Measurements from ENCODE around the gene TTC7B. TPM values are rescaled to one million over a fixed set of nuclear protein-coding genes. Genes with fewer than 3 reads are reported as not detected.

Gene TTC7B
- total RNA-seq, 3 donors from 2014 or later: 5.0 to 6.0 (median 5.1) TPM

DNA sequence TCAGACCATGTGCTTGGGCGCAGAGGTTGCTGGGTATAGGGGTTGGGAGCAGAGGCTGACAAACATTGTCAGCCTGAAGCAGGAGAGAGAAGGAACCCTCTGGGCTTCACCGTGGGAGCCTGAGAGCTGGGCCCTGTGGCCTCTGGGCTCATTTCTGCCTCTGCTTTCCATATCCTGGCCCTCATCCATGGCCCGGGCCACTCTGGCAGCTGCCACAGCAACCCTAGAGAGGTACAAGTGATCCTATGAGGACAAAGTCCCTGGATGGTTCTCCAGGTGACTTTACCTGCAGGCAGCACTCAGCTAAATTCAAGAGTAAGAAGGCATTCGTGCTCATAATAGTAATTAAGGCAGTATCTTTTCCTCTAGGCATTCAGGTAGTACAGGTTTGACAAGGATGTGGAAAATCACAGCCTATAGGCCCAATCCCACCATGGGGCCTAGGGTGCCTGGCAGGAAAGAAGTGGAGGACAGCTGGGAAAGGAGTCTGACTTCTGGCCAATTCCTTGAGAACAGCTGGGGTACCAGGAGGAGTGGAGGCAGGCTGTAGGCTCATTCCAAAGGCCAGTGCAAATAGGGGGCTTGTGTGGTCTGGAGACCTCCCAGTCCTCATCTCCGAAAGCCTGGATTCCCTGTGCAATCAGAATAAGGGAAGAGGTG, 3.6 kb upstream of the TTC7B start:
- ATAC-seq (no peak), DNase-seq (no peak)
- no peak overlapping the region for H3K4me3 Mint-ChIP-seq
- H3K4me1 Mint-ChIP-seq (ENCODE audit: low read depth): peaks cover 16% of the 10 kb centered on the region
- peaks cover 8% of the 10 kb centered on the region for H3K9me3 Mint-ChIP-seq
- H3K27me3 Mint-ChIP-seq (ENCODE audit: low read depth): peaks cover 7% of the 10 kb centered on the region
- H3K36me3 Mint-ChIP-seq (ENCODE audit: insufficient read depth): no peaks in the 10 kb centered on the region

DNA sequence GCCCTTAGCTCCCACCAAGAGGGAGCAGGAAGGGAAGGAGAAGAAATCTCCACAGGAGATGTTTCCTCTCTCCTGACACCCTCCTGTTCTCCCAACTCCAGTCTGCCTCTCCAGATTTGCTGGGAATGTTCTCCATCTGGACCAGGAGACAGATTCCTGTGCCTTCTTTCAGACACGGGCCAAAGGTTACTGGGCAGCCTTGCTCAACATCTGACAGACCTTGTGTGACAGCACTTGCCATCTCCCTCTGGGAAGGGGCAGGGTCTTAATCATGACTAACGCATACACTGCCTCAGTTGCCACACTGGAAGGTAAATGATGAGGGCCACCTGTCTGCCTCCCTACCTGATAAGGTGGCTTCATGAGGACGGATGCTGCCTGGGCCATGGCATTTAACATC, 2.5 kb upstream of the TTC7B start:
- Mint-ChIP-seq H3K9me3 (peaks cover 2% of the 10 kb centered on the region), H3K4me3 (no peak overlapping the region), H3K36me3 (ENCODE audit: insufficient read depth) (no peaks in the 10 kb centered on the region), H3K4me1 (ENCODE audit: low read depth) (peaks cover 16% of the 10 kb centered on the region), H3K27me3 (ENCODE audit: low read depth) (peaks cover 7% of the 10 kb centered on the region)
- ATAC-seq (no peak), DNase-seq (no peak)

DNA sequence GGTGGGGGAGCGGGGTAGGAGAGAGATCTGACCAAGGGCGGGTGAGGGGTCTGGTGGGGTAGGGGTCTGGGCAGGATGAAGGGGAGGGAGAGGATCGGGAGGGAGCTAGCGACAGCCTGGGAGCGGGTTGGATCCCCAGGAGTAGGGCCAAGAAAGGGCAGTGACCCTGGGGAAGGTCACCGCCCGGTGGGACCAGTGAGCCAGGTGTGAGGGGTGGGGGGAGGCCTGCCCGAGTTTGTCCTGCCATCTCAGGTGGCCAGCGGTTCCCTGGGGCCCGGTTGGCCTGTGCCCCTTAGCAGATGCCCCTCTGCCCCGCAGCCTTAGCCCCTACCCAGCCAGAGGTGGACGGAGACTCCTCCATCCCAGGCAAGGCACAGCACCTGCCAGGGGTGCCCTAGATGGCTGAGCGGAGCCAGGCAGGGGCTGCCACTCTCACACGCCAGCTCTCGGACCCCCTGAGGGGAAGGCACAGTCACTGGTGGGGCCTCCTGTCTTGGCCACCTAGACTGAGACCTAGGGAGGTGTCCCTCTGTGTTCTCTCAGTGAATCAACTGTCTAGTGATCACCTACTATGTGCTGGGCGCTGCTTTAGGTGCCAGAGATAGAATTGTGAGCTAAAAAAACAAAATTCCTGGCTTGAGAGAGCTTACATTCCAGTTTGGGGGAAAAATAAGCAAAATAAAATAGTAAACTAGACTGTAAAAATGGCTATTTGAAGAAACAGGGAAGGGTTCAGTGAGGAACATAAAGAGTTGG, 629 bp upstream of the TTC7B start:
- peak overlapping the region; percentile 54 for H3K4me3 Mint-ChIP-seq
- H3K27me3 Mint-ChIP-seq (ENCODE audit: low read depth): peaks cover 7% of the 10 kb centered on the region
- H3K4me1 Mint-ChIP-seq (ENCODE audit: low read depth): peaks cover 16% of the 10 kb centered on the region
- H3K36me3 Mint-ChIP-seq (ENCODE audit: insufficient read depth): no peaks in the 10 kb centered on the region
- no peaks in the 10 kb centered on the region for H3K9me3 Mint-ChIP-seq
- DNase-seq (no peak), ATAC-seq (no peak)

GRCh38 chr14:90815572-90815821, 733 bp downstream of the TTC7B start:
- DNase-seq (no peak), ATAC-seq (no peak)
- H3K9me3 Mint-ChIP-seq: no peaks in the 10 kb centered on the region
- peak overlapping the region; percentile 81 for H3K4me3 Mint-ChIP-seq
- H3K36me3 Mint-ChIP-seq (ENCODE audit: insufficient read depth): no peaks in the 10 kb centered on the region
- H3K27me3 Mint-ChIP-seq (ENCODE audit: low read depth): peaks cover 7% of the 10 kb centered on the region
- H3K4me1 Mint-ChIP-seq (ENCODE audit: low read depth): peaks cover 7% of the 10 kb centered on the region

DNA sequence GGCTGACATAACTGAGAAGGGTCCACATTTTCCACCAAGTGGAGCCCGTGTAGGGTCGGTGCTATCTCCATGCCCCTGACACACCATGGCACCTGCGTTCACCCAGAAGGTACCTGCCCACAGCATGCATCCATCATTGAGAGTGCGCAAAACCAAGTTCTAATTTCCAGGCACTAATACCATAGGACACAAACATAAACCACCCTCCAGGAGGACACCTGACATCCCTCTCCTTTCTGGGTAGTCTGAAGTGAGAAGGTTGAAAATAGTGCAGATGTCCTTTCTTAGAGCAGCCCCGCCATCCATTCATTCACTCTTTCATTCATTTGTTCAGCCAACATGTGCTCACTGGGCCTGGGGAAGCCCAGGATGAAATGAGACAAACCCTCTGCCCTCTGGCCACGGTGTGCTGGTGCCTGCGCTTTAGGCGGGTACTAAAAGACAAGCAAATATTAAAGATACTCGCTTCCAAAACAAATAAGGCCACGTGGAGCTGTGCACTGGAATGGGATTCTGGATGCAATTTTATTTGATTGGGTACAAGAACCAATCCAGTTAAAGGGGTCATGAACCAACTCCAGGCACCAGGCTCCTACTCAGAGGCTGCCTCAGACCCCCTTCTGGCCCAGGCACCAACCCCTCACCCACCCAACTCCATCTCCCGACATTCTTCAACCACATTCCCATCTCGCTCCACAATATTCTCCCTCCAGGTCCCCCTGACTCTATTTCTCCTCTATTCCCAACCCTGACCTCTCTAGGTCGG, 1.2 kb downstream of the TTC7B start:
- H3K9me3 Mint-ChIP-seq: no peaks in the 10 kb centered on the region
- H3K27me3 Mint-ChIP-seq (ENCODE audit: low read depth): peaks cover 7% of the 10 kb centered on the region
- no peaks in the 10 kb centered on the region for H3K36me3 Mint-ChIP-seq (ENCODE audit: insufficient read depth)
- H3K4me3 Mint-ChIP-seq: peak overlapping the region; percentile 81
- ATAC-seq (no peak), DNase-seq (no peak)
- H3K4me1 Mint-ChIP-seq (ENCODE audit: low read depth): peaks cover 5% of the 10 kb centered on the region

GRCh38 chr14:90813442-90813841, 2.8 kb downstream of the TTC7B start:
- Mint-ChIP-seq H3K9me3 (no peaks in the 10 kb centered on the region), H3K4me3 (no peak overlapping the region), H3K4me1 (ENCODE audit: low read depth) (peaks cover 2% of the 10 kb centered on the region), H3K36me3 (ENCODE audit: insufficient read depth) (no peaks in the 10 kb centered on the region), H3K27me3 (ENCODE audit: low read depth) (peaks cover 7% of the 10 kb centered on the region)
- ATAC-seq (no peak), DNase-seq (no peak)

- ATAC-seq: no peak
- no peak for DNase-seq
- Mint-ChIP-seq H3K36me3 (ENCODE audit: insufficient read depth) (no peaks in the 10 kb centered on the region), H3K4me3 (no peak overlapping the region), H3K27me3 (ENCODE audit: low read depth) (peaks cover under 1% of the 10 kb centered on the region), H3K4me1 (ENCODE audit: low read depth) (peaks cover 2% of the 10 kb centered on the region), H3K9me3 (no peaks in the 10 kb centered on the region)
Measured at GRCh38 chr14:90812109-90812508, 4.1 kb downstream of the TTC7B start.

DNA sequence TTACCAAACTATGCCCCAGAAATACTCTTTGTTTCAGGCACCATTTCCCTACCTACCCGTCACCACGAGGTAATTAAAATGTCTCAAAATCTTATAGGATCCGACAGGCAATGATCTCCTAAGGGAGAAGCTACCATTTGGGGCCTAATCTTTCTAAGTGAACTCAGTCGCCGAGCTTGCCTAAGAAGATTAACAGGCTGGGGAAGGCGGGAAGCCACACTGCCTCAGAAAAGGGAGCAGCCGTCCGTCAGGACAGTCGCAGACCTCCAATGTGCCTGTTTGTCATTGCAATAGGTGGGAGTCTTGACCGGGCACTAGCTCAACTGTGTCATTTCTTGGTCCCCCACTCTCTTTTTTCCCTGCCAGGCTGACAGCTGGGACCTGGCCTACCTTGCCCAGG, 4.6 kb downstream of the TTC7B start:
- Mint-ChIP-seq H3K4me3 (no peak overlapping the region), H3K9me3 (no peaks in the 10 kb centered on the region), H3K4me1 (ENCODE audit: low read depth) (peaks cover 2% of the 10 kb centered on the region), H3K36me3 (ENCODE audit: insufficient read depth) (no peaks in the 10 kb centered on the region), H3K27me3 (ENCODE audit: low read depth) (no peaks in the 10 kb centered on the region)
- DNase-seq: no peak
- no peak for ATAC-seq

GRCh38 chr14:90810806-90811205, 5.4 kb downstream of the TTC7B start:
- ATAC-seq: no peak
- H3K36me3 Mint-ChIP-seq (ENCODE audit: insufficient read depth): no peaks in the 10 kb centered on the region

DNA sequence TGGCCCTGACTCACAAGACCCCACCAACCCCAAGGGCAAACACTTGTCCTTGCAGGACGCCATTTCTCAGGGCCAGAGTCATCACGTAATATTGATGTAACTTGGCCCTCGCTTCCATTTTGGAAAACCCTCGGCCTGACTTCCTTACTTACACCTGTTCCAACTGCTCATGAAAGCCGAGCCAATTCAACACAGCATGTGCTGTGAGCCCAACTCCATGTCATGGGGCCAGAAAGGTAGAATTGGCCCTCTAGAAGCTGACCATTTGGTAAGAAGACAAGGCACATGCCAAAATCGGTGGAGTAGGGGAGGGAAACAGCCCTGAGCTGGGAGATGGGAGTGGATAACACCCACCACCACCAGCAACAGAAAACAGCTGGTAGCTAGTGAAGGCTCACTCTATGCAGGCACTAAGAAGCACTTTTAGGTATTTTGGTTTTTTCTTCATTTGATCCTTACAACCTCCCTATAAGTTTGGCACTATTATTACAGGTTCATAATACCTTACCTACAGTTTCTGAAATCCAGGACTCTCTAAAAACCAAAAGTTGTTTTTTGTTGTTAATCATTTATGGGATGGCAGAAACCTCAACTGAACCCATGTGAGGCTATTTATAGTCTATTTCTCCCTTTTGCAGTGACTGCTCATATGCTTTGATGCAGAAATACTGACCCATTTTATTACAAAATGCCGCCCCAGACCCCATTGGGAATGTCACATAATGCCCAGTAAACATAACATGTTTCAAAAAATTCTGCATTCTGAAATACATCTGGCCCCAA, 6.5 kb downstream of the TTC7B start:
- H3K9me3 Mint-ChIP-seq: no peaks in the 10 kb centered on the region
- H3K27me3 Mint-ChIP-seq (ENCODE audit: low read depth): no peaks in the 10 kb centered on the region
- H3K4me1 Mint-ChIP-seq (ENCODE audit: low read depth): no peaks in the 10 kb centered on the region
- DNase-seq (no peak), ATAC-seq (no peak)
- H3K36me3 Mint-ChIP-seq (ENCODE audit: insufficient read depth): no peaks in the 10 kb centered on the region
- H3K4me3 Mint-ChIP-seq: no peak overlapping the region

More at GRCh38 chr14:90810806-90811205, 5.4 kb downstream of the TTC7B start:
- no peak for DNase-seq
- Mint-ChIP-seq H3K27me3 (ENCODE audit: low read depth) (no peaks in the 10 kb centered on the region), H3K4me3 (no peak overlapping the region), H3K9me3 (no peaks in the 10 kb centered on the region), H3K4me1 (ENCODE audit: low read depth) (peaks cover 2% of the 10 kb centered on the region)

GRCh38 chr14:90808759-90809529, 7.3 kb downstream of the TTC7B start:
- no peak overlapping the region for H3K4me3 Mint-ChIP-seq
- no peaks in the 10 kb centered on the region for H3K36me3 Mint-ChIP-seq (ENCODE audit: insufficient read depth)
- no peaks in the 10 kb centered on the region for H3K9me3 Mint-ChIP-seq
- ATAC-seq (no peak), DNase-seq (no peak)
- no peaks in the 10 kb centered on the region for H3K4me1 Mint-ChIP-seq (ENCODE audit: low read depth)
- H3K27me3 Mint-ChIP-seq (ENCODE audit: low read depth): no peaks in the 10 kb centered on the region

GRCh38 chr14:90807060-90807459, 9.2 kb downstream of the TTC7B start:
- Mint-ChIP-seq H3K4me1 (ENCODE audit: low read depth) (no peaks in the 10 kb centered on the region), H3K36me3 (ENCODE audit: insufficient read depth) (no peaks in the 10 kb centered on the region), H3K27me3 (ENCODE audit: low read depth) (no peaks in the 10 kb centered on the region), H3K4me3 (no peak overlapping the region), H3K9me3 (no peaks in the 10 kb centered on the region)
- DNase-seq: no peak
- ATAC-seq: no peak

- DNase-seq: no peak
- Mint-ChIP-seq H3K9me3 (no peaks in the 10 kb centered on the region), H3K36me3 (ENCODE audit: insufficient read depth) (no peaks in the 10 kb centered on the region), H3K4me3 (no peak overlapping the region), H3K27me3 (ENCODE audit: low read depth) (no peaks in the 10 kb centered on the region), H3K4me1 (ENCODE audit: low read depth) (peaks cover 6% of the 10 kb centered on the region)
- ATAC-seq: no peak
Measured at GRCh38 chr14:90805662-90806540, 10.3 kb downstream of the TTC7B start.
